ENCODE measurements around the gene GPC2.
A peak's percentile ranks its signal among the peaks of the same experiment; 100 is the strongest.

GRCh38 chr7:100132697-100133151 lies 44.5 kb downstream of the GPC2 start:
- TF ChIP-seq GATA3 (IDR thresholded peaks at IDR 0.05; ENCODE audit: low read depth, low read length) (no peak), GATA2 (IDR thresholded peaks at IDR 0.05; ENCODE audit: low read depth, low read length) (peak; percentile 83)
